H9 (cell line): ENCODE measurements around the gene C2orf68. TPM values are rescaled to one million over a fixed set of nuclear protein-coding genes. Genes with fewer than 3 reads are reported as not detected.

Experiments used
- DNase-seq: peaks from one replicate; pipeline ENCODE4 v3.0.0-alpha.2; 2017
- H2AFZ ChIP-seq: one replicate; pipeline ENCODE4 v1.6.1; 2013; ENCODE audit warnings: mild to moderate bottlenecking, low read length, control low read depth, moderate library complexity
- H2AK5ac ChIP-seq: 2 replicates; pipeline ENCODE4 v1.6.1; 2013; ENCODE audit warnings: low read length, control low read depth, mixed read lengths; ENCODE audit not compliant: insufficient read length
- H2BK120ac ChIP-seq: one replicate; pipeline ENCODE4 v1.6.1; 2013; ENCODE audit warnings: low read depth, mild to moderate bottlenecking, low read length, control low read depth, inconsistent platforms; ENCODE audit not compliant: poor library complexity, severe bottlenecking
- H2BK12ac ChIP-seq: 2 replicates; pipeline ENCODE4 v1.6.1; 2013; ENCODE audit warnings: low read length, control low read depth, mixed read lengths, low read depth; ENCODE audit not compliant: insufficient read length
- H2BK15ac ChIP-seq: 2 replicates; pipeline ENCODE4 v1.6.1; 2013; ENCODE audit warnings: low read depth, low read length, control low read depth
- H2BK20ac ChIP-seq: one replicate; pipeline ENCODE4 v1.6.1; 2013; ENCODE audit warnings: low read depth, mild to moderate bottlenecking, low read length, control low read depth, inconsistent platforms; ENCODE audit not compliant: poor library complexity, severe bottlenecking
- H2BK5ac ChIP-seq: 2 replicates; pipeline ENCODE4 v1.6.1; 2013; ENCODE audit warnings: low read length, control low read depth, mixed read lengths; ENCODE audit not compliant: insufficient read length
- H3K14ac ChIP-seq: 2 replicates; pipeline ENCODE4 v1.6.1; 2013; ENCODE audit warnings: low read length, control low read depth; ENCODE audit not compliant: insufficient read depth
- H3K18ac ChIP-seq: 2 replicates; pipeline ENCODE4 v1.6.1; 2013; ENCODE audit warnings: low read depth, mild to moderate bottlenecking, mixed read lengths, low read length, control low read depth; ENCODE audit not compliant: insufficient read length
- H3K23ac ChIP-seq: 2 replicates; pipeline ENCODE4 v1.6.1; 2013; ENCODE audit warnings: low read length, control low read depth, mixed read lengths, low read depth; ENCODE audit not compliant: insufficient read length
- H3K23me2 ChIP-seq: 2 replicates; pipeline ENCODE4 v1.6.1; 2013; ENCODE audit warnings: low read depth, mild to moderate bottlenecking, mixed read lengths, low read length, control low read depth; ENCODE audit not compliant: insufficient read length, poor library complexity, severe bottlenecking
- H3K27ac ChIP-seq: 2 replicates; pipeline ENCODE4 v1.5.1; 2013; ENCODE audit warnings: low read length, control low read depth, mixed read lengths, low read depth; ENCODE audit not compliant: insufficient read length
- H3K27me3 ChIP-seq: 2 replicates; pipeline ENCODE4 v1.6.1; 2013; ENCODE audit warnings: low read length, control low read depth, inconsistent platforms; ENCODE audit not compliant: insufficient read depth
- H3K4ac ChIP-seq: 2 replicates; pipeline ENCODE4 v1.6.1; 2013; ENCODE audit warnings: low read depth, mild to moderate bottlenecking, control low read depth, inconsistent platforms, low read length, moderate library complexity
- H3K4me1 ChIP-seq: 2 replicates; pipeline ENCODE4 v1.6.1; 2013; ENCODE audit warnings: low read length, control low read depth, inconsistent platforms; ENCODE audit not compliant: insufficient read depth
- H3K4me2 ChIP-seq: 2 replicates; pipeline ENCODE4 v1.6.1; 2013; ENCODE audit warnings: low read length, control low read depth, mixed read lengths; ENCODE audit not compliant: insufficient read length, insufficient read depth
- H3K56ac ChIP-seq: 2 replicates; pipeline ENCODE4 v1.6.1; 2013; ENCODE audit warnings: low read depth, mild to moderate bottlenecking, mixed read lengths, low read length, control low read depth; ENCODE audit not compliant: insufficient read length
- H3K79me1 ChIP-seq: 2 replicates; pipeline ENCODE4 v1.6.1; 2013; ENCODE audit warnings: low read depth, mild to moderate bottlenecking, moderate library complexity, low read length, control low read depth, inconsistent platforms; ENCODE audit not compliant: insufficient read depth, poor library complexity, severe bottlenecking
- H3K79me2 ChIP-seq: 2 replicates; pipeline ENCODE4 v1.6.1; 2013; ENCODE audit warnings: low read length, control low read depth, inconsistent platforms; ENCODE audit not compliant: insufficient read depth
- H3K9ac ChIP-seq: 2 replicates; pipeline ENCODE4 v1.6.1; 2013; ENCODE audit warnings: low read length, control low read depth, mixed read lengths; ENCODE audit not compliant: insufficient read length; ENCODE audit errors: extremely low read depth
- H3K9me3 ChIP-seq: one replicate; pipeline ENCODE4 v1.6.1; 2013; ENCODE audit warnings: low read depth, low read length, inconsistent platforms; ENCODE audit not compliant: control insufficient read depth
- H3T11ph ChIP-seq: one replicate; pipeline ENCODE4 v1.6.1; 2013; ENCODE audit warnings: mild to moderate bottlenecking, low read length, control low read depth, inconsistent platforms
- H4K20me1 ChIP-seq: one replicate; pipeline ENCODE4 v1.6.1; 2013; ENCODE audit not compliant: control insufficient read depth, insufficient read length, insufficient read depth
- H4K5ac ChIP-seq: 2 replicates; pipeline ENCODE4 v1.6.1; 2013; ENCODE audit warnings: low read depth, mild to moderate bottlenecking, mixed read lengths, low read length, control low read depth; ENCODE audit not compliant: insufficient read length
- H4K8ac ChIP-seq: replicated peaks from 2 replicates; pipeline ENCODE4 v1.6.1; 2013; ENCODE audit warnings: low read length, control low read depth, mixed read lengths, low read depth; ENCODE audit not compliant: insufficient read length
- H4K91ac ChIP-seq: 2 replicates; pipeline ENCODE4 v1.6.1; 2013; ENCODE audit warnings: low read depth, mild to moderate bottlenecking, moderate library complexity, mixed read lengths, low read length, control low read depth; ENCODE audit not compliant: insufficient read length
- H3K27ac Mint-ChIP-seq, 3 experiments: 2 replicates in 2 of 3; 3 replicates in 1 of 3; pipeline ENCODE4 v1.8.0; 2020 to 2021; ENCODE audit warnings: mixed read lengths in 3 of 3, mild to moderate bottlenecking in 1 of 3, moderate library complexity in 1 of 3
- H3K27me3 Mint-ChIP-seq: 2 replicates; pipeline ENCODE4 v1.8.0; 2021; ENCODE audit warnings: low read depth, mild to moderate bottlenecking, moderate library complexity, mixed read lengths
- H3K36me3 Mint-ChIP-seq, 3 experiments: 2 replicates in 2 of 3; 3 replicates in 1 of 3; pipeline ENCODE4 v1.8.0; 2020 to 2021; ENCODE audit warnings: low read depth in 3 of 3, mixed read lengths in 3 of 3; ENCODE audit not compliant: insufficient read depth in 1 of 3
- H3K4me1 Mint-ChIP-seq, 2 experiments: 2 replicates each; pipeline ENCODE4 v1.8.0; 2020; ENCODE audit warnings: mixed read lengths in 2 of 2
- H3K4me3 Mint-ChIP-seq, 2 experiments: 2 replicates in 1 of 2; 3 replicates in 1 of 2; pipeline ENCODE4 v1.8.0; 2020 to 2021; ENCODE audit warnings: mild to moderate bottlenecking in 2 of 2, mixed read lengths in 2 of 2, moderate library complexity in 1 of 2
- H3K9me3 Mint-ChIP-seq, 2 experiments: 2 replicates in 1 of 2; 3 replicates in 1 of 2; pipeline ENCODE4 v1.8.0; 2020; ENCODE audit warnings: mild to moderate bottlenecking in 2 of 2, mixed read lengths in 2 of 2, moderate library complexity in 1 of 2
- CTCF ChIP-seq: fragments of 200-600 bp; sonication (generic); conservative IDR thresholded peaks from 3 replicates; pipeline ENCODE4 v1.8.0; 2021; ENCODE audit warnings: antibody characterized with exemption, mild to moderate bottlenecking
- WGBS: extraction: QIAGEN DNeasy Blood & Tissue Kit; methylation state at CpG from one replicate; pipeline ENCODE4 v1.1.7; 2013; ENCODE audit warnings: missing lambda C conversion rate, low lambda C conversion rate, mixed read lengths; ENCODE audit not compliant: insufficient read length; ENCODE audit errors: extremely low coverage; 5-methylcytosine and 5-hydroxymethylcytosine counted together
- total RNA-seq: library from RNA; stranded (reverse); gene quantifications from 2 replicates; pipeline ENCODE4 v1.2.1, GENCODE V29; 2021

Gene C2orf68
- total RNA-seq, 1 experiment from 2014 or later, result 39.6 TPM

GRCh38 chr2:85588236-85588635, 23.6 kb downstream of the C2orf68 start:
- Mint-ChIP-seq H3K27me3 (peaks cover 36% of the 10 kb centered on the region), H3K4me1 (peaks cover 0 to 2% of the 10 kb centered on the region in 2 experiments; a peak in 1 of 4 replicates), H3K36me3 (no peaks in the 10 kb centered on the region; a peak in 2 of 7 replicates), H3K27ac (no peak overlapping the region), H3K4me3 (no peak overlapping the region), H3K9me3 (no peaks in the 10 kb centered on the region; a peak in 1 of 5 replicates)
- Histone ChIP-seq H2BK5ac (no peak overlapping the region), H4K8ac (no peak overlapping the region), H3K79me2 (no peaks in the 10 kb centered on the region), H2AK5ac (no peak overlapping the region), H2AFZ (no peak overlapping the region), H4K20me1 (no peaks in the 10 kb centered on the region), H3T11ph (no peak overlapping the region), H2BK15ac (no peak overlapping the region), H3K27me3 (peaks cover 5% of the 10 kb centered on the region; the same call in 1 of the 2 replicates), H2BK120ac (no peak overlapping the region), H3K4me2 (no peak overlapping the region), H3K79me1 (no peaks in the 10 kb centered on the region), H4K91ac (no peak overlapping the region), H3K9me3 (no peaks in the 10 kb centered on the region), H3K4me1 (no peaks in the 10 kb centered on the region; the same call in 1 of the 2 replicates), H3K14ac (no peak overlapping the region), H3K23ac (no peak overlapping the region), H3K9ac (no peak overlapping the region), H3K56ac (no peak overlapping the region), H3K23me2 (peaks cover 7% of the 10 kb centered on the region), H3K18ac (no peak overlapping the region), H3K27ac (no peak overlapping the region), H2BK20ac (no peak overlapping the region), H2BK12ac (no peak overlapping the region), H3K4ac (no peak overlapping the region), H4K5ac (no peak overlapping the region)
- no peak for TF ChIP-seq CTCF
- DNase-seq, result no peak
- WGBS, result no CpG with 5 or more reads among the region's 4 CpGs
